Glomerular endothelial cell (primary cell): ENCODE measurements around the gene TMEM250. TPM values are rescaled to one million over a fixed set of nuclear protein-coding genes. Genes with fewer than 3 reads are reported as not detected.

ENCODE experiments used
- DNase-seq: peaks from one replicate; pipeline ENCODE4 v3.0.0-alpha.2; 2011; ENCODE audit warnings: low read depth, low spot score; ENCODE audit errors: extremely low read depth
- total RNA-seq: library from RNA; depleted of rRNA; stranded (reverse); fragments of >200 nt; gene quantifications from 2 replicates; pipeline ENCODE4 v1.2.3, GENCODE V29; 2015

TMEM250 gene
- total RNA-seq, 1 donor from 2014 or later: 67.3 TPM

DNA sequence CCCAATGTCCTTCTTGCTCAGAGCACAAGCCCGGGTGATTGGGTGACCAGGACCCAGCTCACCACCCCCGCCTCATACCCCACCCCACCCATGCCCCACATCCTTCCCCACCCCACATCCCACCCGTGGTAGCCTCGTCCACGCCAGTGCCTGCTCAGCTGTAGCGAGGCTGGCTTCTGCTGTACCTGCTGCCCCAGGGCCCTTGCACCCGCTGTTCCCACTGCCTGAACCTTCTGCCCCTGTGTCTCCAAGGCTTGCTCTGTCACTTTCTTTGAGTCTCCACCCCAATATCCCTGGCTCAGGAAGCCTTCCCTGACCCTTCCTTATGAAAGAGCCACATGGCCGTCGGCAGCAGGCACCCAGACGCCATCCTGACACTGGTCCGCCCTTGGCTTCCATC lies 20.5 kb downstream of the TMEM250 start:
- DNase-seq: no peak

DNA sequence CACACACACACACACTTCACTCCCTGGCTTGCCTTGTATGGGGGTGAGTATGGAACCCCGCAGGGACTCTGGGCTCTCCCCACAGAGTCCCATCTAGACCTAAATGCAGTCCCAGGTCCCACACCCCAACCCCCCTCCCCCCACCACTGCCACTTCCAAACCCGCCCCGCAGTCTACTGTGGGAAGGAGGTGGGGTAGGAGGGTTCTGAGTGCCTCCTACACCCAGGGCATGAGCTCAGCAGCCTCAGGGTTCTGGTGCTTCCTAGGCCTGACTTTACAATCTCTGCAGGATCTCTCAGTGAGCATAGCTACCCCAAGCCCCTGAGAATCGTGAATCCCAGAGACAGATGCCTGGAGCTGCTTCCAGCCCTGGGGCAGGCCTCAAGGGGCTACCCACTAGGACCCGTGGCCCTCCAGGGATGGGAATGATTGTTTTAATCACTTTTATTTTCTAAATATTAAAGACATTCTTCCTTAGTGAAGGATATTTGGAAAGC lies 22.1 kb downstream of the TMEM250 start:
- no peak for DNase-seq

DNA sequence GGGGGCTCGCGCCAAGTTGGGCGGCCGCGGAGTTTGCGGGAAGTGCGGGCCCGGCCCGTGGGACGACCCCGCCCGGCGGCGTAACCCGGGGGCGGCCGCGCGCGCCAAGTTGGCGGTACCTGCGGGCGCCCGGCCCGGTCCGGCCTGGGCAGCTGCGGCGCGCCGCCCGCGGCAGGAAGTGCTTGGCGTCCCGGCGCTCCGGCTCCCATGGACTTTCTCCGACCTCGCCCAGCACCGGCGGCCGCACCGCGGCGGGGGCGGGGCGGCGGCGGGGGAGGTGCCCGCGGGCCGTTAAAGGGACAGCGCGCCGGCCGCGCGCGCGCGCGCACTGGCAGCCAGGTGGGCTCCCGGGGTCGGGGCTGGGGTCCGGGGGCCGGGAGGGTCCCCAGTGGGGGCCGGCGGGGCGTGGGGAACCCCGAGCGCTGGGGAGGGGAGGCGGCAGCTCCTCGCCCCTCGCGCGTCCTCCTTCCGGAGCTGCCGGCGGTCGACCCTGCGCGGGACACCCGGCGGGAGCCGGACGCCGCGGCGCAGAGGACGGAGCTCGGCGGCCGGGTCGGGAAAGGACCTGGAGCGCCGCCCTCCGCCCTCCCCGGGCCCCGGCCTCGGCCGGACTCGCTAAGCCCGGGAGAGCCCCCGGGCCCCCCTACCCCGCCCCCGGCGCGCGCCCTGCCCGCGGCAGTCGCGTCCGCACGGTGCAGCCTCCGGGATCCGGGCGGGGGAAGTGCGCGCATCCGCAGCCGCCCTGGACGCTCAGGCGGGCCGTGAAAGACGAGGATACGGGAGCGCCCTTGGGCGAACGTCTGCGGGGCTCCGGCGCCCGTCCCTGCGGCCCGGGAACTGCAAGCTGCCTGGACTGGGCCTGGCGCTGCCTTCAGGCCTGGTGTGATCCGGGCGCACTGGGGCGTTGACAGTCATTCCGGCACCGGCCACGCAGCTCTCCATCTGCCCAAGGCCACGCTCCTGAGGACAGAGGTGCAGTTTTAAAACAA lies 23.3 kb downstream of the TMEM250 start, which contains the start of gene NACC2:
NACC2 (minus strand) TSS at position 220 of the 989 bp plus-strand sequence. CDS start 44,768 bp downstream, outside the sequence.
- DNase-seq: no peak

DNA sequence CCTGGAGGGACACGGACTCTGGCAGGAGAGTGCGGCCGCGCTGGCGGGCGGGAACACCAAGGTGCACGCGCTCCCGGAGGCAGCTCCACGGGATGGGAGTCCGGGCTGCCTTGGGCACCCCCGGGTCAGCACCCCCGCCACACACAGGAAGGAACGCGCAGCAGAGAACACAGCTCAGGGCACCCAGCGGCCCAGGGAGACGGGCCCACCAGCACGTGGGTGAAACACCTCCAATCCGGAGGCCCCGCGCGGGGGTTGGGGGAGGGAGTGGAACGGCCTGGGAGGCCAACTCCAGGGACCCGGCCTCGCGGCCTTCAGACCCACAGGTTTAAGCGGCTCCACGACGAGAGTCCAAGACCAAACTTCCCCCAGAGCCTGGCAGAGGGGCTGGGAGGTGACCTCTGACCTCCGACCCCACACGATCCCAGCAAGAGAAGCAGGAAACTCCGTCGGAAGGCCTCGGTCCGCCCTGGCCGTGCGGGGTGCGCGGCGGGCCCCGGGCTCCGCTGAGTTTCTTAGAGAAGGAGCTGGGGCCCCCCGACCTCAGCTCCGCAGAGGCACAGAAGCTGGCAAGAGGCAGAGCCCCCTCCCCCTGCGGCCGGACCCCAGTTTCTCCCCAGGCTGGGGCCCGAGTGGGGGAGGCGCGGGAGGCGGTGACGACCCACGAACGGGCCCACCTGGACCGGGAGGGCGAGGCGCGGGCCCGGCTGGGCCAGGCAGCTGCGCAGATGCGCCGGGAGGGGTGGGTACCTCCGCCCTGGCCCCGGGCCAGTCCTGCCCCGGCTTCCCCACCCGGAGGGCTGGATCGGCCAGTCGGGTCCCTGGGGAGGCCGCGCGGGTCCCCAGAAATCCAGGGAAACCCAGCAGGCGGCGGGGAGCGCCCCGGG lies 24.4 kb downstream of the TMEM250 start:
- DNase-seq: no peak

DNA sequence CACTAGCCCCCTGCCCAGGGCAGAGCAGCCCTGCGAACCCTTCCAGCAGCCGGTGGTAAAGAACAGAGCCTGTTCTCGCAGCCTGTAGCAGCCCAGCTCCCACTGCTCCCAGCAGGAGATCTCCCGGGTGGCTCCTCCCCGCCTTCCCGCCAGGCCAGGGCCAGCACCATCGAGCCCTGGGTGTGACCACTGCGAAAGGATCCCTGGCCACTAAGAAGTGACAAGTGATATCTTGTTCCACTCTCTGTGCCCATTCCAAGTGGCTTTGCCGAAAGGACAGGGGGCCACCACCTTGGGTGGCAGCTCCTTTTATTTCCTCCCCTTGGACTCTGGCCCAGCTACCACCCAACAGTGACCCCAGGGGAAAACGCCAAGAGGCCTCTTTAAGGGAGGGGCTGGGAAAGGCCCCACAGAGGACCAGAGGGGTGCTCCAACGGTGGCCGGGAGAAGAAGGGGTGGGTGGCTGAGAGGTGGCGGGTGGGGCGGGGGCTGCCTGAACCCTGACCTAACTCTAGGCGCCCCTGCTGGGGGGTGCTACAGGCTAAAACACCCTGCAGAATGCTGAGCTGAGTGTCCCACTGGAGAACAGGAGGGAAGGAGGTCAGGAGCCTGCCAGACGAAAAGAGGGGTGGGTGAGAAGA lies 25.2 kb downstream of the TMEM250 start:
- DNase-seq: no peak

DNA sequence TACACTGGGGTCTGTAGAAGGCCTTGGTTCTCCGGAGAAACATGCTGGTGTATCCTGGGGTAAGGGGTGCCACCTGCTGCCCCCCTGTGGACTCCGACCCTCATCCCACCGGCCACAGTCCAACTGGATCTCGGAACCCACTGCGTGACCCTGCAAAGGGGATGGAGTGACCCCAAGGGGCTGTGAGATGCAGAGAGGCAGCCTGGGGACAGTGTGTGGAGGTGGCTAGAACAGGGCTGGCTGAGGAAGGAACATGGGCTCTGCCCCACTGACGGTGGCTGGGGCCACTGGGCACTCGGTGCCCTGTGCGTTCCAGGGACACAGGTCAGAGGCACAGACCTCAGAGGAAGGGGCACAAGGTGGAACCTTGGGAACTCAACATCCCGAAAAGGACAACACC lies 25.9 kb downstream of the TMEM250 start:
- no peak for DNase-seq

DNA sequence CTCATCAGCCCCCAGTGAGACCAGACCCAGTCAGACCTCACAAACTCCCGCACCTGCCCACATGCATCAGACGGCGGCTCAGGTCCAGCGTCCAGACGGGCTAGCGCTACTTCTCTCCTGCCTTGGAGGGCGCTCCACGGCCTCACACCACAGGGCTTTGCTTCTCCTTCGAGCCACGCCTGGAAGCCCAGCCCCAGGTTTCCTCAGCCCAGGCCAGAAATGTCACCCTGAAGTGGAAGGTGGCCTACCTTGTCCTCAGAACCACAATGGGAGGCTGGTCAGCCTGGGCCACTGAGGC lies 26.4 kb downstream of the TMEM250 start:
- DNase-seq: no peak

DNA sequence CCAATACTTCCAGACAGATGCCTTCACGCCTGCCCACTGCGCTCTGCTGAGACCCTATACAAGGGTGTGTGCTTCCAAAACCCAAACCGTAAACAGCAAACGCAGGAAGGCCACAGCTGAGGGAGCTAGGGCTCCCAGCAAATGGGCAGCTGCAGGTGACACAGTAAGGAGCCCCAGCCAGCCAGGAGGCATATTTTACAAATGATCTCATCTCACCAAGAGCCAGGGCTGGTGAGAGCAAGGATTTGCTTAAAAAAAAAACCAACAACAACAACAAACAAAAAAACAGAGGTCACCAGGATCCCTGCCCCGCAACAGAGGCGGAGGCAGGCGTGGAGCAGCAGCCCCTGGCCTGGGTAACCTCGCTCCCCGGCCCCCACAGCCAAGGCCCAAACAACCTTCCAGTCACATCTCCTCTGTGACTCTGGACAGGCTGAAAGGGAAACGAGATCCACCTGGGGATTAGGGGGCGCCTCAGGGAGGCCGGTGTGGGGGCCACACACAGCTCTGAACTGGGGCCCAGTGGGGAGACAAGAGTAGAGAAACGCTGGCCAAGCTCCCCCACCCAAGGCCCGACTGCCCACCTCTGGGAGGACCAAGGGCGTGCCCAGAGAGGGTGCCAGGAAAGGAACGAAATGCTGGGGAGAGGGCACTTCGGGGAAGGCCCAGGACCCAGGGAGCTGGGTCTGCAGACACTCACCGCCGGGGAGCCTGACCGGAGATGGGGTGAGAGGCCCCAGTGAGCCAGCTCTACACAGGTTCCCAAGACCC lies 26.9 kb downstream of the TMEM250 start:
- DNase-seq: no peak

DNA sequence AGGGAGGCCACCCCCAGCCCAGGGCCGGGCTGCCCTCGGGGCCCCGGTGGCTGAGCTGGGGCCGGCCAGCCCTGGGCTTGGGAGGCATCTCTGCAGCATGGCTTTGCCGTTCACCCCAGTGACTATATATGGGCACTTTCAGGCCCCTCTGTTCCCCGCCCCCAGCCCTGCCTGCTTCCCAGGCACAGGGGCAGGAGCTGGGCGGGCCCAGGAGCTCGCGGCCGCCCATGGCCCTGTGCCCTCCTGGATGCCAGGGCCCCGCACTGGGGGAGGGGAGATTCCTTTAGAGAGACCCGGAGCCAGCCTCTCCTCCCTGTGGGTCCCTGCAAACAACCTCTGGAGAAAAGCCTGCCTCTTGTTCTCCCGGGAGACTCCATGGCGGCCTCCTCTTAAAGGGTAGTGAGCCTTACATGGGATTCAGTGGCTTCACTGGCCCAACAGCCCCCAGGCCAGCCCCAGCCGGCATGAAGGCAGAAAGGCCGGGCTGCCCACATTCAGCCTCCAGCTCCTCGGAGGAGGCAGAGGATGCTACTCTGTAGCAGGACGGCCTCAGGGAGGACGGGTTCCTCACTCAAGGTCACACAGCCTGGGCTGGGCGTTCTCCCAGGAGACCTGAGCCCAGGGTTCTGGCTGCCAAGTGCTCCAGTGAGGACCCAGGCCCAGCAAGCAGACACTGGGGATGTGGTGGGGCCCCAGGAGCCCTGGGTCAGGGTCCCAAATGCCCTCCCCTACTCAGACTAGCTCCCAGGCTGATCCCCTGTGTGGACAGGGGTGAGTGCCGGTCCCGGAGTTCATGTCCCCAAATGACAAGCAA lies 27.7 kb downstream of the TMEM250 start:
- no peak for DNase-seq

DNA sequence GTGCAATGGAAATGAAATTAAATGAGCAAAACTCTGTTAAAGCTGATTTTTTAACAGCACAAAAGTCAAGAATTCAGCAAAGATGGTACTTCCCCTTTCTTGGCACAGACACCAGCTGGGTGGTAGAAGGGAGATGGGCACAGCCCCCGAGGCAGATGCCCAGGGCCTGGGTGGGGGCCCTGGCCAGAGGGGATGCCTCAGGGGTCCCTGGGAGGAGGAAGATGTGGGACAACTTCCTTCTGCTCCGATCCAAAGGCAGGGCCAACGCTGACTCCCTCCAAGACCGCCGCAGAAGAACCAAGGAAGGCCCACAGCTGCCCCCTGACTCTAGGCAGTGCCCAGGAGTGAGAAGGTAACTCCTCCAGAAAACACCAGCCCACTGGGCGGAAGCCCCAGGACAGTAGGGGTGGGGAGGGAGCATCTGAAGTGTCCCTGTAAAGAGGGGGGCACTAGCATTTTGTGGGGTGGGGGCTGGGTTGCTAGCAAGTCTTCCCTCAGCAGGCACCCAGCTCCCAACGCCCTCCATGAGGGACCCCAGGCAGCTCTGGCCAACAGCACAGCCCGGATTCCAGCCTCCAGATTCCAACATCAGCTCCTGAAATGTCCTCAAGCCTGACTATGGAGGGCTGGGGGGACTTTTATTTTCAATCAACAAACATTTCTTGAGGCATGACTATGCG lies 28.5 kb downstream of the TMEM250 start:
- no peak for DNase-seq

DNA sequence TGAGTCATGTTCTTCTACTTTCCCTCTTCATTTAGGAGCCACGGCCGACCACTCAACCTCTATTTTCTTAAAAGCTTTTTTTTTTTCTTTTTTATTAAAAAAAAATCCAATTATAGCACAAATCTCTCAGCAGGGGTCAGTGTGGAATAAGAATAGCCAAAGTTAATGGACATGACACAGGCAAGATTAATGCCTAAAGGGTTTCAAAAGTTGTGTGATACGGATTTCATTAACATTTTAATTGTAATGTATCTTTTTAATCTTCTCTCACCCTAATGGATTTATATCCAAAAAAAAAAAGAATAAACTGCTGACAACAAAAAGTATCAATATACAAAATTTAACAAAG lies 29.0 kb downstream of the TMEM250 start:
- peak; percentile 10 for DNase-seq

DNA sequence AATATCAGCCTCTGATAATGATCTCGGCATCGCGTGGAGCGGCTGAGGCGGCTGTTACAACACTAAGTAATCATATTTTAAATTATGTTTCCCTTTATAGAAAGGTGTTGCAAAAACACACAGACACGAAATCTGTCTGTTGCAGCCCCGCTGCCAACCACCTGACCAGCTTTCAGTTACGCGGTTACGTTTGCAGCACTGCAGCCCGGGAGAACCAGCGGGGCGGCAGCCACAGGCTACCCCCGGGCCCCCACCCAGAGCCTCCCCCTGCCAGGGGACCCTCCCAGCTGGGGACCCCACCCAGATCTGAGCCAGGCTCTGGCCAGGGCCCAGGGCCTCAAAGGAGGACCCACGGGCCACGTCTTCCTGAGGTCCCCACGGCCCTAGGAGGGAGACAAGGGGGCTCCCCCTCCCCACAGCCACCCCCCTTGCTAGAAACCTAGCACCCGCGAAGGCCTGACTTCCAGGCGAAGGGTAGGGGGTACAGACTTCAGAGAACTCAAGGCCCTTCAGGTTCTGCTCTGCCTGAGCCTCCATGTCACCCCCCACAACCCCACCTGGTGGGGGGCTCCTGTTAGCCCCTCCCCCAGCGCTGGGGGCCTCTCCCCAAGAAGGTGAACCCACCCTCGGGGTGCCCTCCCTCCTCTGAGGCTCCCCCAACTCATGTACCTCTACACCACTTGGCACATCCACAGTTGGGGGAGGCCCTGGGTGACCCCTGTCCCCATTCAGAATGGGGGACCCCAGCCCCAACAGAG lies 29.6 kb downstream of the TMEM250 start:
- DNase-seq: no peak

DNA sequence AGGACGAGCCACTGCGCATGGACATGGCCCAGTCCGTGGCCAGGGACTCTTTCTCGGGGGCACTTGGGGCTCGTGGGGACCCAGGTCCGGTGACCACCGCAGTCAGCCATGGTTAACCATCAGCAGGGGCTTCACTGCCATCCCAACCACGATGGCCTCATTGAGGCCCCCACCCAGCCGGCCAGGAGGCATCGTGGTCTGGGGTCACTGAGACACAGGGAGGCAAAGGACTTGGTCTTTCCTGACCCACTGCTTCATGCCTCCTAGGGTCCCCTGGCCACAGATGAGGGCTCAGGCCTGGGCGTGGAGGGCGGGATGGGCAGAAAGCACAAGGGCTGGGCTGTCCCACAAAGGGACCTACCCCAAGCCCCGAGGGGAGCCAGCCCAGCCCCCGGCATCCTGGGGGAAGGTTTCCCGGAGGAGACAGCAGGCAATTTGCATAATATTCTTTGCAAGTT lies 30.2 kb downstream of the TMEM250 start:
- no peak for DNase-seq

DNA sequence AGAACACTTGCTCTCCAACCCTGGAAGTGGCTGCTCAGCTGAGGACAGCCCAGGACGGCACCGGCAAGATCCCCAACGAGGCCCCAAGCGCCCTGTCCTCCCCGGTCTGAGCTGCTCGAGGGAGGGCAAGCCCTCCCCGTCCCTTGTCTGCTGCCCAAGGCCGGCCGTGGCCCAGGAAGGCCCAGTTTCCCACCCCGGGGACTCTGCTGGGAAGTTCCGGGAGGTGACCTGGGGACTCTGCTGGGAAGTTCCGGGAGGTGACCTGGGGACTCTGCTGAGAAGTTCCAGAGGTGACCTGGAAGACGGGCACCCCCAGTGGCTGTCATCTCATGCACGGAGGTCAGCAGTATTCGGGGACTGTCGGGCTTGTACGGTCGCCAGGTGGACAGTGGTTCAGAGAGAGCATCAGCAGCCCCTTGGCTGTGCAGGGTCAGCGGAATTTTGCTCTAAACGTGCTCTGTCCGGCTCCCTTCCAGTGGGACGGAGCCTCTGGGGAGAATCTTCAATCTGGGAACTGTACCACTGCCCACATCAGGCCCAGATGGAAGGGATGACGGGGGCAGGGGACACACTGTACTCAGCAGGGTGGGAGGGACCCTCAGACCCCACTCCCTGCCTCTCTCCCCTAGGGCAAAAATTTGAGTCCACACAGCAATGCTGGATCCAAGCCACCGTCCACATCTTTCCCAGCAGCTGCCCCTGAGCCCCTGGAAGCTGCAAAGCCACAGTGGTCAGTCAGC lies 30.8 kb downstream of the TMEM250 start:
- DNase-seq: no peak

DNA sequence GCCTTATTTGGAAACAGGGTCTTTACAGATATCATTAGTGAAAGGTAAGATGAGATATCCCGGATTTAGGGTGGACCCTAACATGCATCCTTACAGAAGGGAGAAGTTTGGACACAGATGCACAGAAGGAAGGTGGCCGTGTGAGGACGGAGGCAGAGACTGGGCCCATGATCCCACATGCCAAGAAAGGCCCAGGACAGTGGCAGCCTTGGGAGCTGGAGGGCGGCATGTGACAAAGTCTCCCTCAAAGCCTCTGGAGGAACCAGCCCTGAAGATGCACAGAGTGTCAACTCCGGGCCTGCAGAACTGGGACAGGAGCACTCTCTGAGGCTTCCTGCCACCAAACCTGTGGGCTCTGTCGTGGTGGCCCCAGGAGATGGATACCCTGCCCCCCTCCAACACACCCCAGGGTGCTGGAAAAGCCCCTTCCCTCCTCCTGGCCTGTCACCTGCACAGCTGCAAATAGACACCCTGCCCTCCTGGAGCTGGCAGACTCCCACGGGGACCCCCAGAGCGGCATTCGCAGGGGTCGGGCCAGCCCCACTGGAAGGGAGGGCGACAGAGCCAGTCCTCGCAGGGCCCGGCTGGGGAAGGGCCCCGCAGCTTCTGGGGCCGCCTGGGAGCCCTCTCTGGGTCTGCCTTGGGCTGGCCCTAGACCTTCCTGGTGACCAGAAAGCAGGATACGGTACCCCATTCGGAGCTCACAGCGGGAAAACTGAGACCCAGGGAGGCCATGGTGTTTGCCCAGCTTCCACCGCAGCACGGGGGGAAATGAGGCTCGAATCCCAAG lies 31.5 kb downstream of the TMEM250 start:
- no peak for DNase-seq

DNA sequence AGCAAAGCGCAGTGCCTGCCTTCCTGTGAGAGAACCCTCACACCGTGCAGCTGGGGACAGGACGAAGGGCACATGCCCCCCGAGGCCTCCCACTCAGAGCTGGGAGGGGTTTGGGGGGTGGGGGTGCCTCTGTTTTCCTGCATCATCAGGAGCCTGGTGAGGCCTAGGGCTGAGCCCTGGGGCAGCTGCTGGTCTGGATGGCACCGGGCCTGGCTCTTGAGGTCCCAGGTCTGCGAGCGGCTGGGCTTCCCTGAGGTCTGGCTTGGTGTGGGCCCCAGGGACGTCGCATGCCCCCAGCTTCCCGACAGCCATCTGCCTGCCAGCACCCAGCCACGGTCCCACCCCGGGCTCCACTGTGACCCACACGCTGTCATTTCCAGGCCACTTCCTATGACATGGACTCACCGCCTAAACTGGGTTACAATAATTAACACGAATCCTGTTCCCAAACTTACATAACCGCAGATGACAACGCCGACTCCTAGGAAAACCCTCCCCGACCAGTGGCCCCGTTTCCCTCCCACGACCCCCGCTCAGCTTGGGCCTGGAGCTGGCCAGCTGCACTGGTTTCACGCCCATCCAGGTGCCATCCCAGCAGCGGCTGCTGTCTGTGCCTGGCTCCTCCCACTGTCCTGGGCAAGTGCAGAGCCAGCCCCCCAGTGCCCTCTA lies 32.3 kb downstream of the TMEM250 start:
- DNase-seq: no peak
